Tibial nerve (tissue), 4 donors: ENCODE results near the gene JARID2. TPM values are rescaled to one million over a fixed set of nuclear protein-coding genes. Genes with fewer than 3 reads are reported as not detected.

Source experiments
- DNase-seq, 2 donors: peaks; one replicate each; pipeline ENCODE4 v3.0.0-alpha.2; 2019; ENCODE audit warnings: low spot score in 2 of 2
- H3K27ac ChIP-seq, 4 donors: fragments of 200-600 bp; sonication (generic) in 3 of 4; one replicate each; pipeline ENCODE4 v1.5.1; 2017 to 2019; ENCODE audit warnings: mild to moderate bottlenecking in 1 of 4
- H3K27me3 ChIP-seq, 2 donors: fragments of 200-600 bp; sonication (generic) in 1 of 2; one replicate each; pipeline versions ENCODE4 v1.5.1 to v1.6.0; 2017 to 2019
- H3K36me3 ChIP-seq, 3 donors: fragments of 200-600 bp; sonication (generic); one replicate each; pipeline ENCODE4 v1.5.1; 2018 to 2019
- H3K4me1 ChIP-seq, 4 donors: fragments of 200-600 bp; sonication (generic) in 3 of 4; one replicate each; pipeline ENCODE4 v1.5.1; 2017 to 2019
- H3K4me3 ChIP-seq, 4 donors: fragments of 200-600 bp; sonication (generic) in 3 of 4; one replicate each; pipeline ENCODE4 v1.5.1; 2017 to 2019; ENCODE audit warnings: mild to moderate bottlenecking in 1 of 4, moderate library complexity in 1 of 4
- H3K9me3 ChIP-seq, 4 donors: fragments of 200-600 bp; sonication (generic) in 3 of 4; one replicate each; pipeline ENCODE4 v1.5.1; 2017 to 2019
- CTCF ChIP-seq, 5 experiments: fragments of 200-600 bp in 3 of 5; fragments of 450-650 bp in 2 of 5; sonication (generic) in 3 of 5; IDR thresholded peaks; one replicate each; pipeline ENCODE4 v1.5.1; 2016 to 2019; ENCODE audit warnings: antibody characterized with exemption in 5 of 5, mild to moderate bottlenecking in 3 of 5, moderate library complexity in 2 of 5
- EP300 ChIP-seq, 2 donors: sonication (generic); formaldehyde crosslinking; IDR thresholded peaks; one replicate each; pipeline ENCODE4 v1.6.1; 2017; ENCODE audit warnings: antibody characterized with exemption in 2 of 2, mild to moderate bottlenecking in 1 of 2
- POLR2A ChIP-seq, 2 donors: fragments of 450-650 bp; IDR thresholded peaks; one replicate each; pipeline ENCODE4 v1.6.1; 2017; ENCODE audit warnings: antibody characterized with exemption in 2 of 2, mild to moderate bottlenecking in 2 of 2, moderate library complexity in 2 of 2
- WGBS, 2 donors: methylation state at CpG; one replicate each; pipeline ENCODE4 v1.1.5; 2018; 5-methylcytosine and 5-hydroxymethylcytosine counted together
- total RNA-seq, 4 donors: library from RNA; depleted of rRNA; stranded (reverse); fragments of >200 nt; gene quantifications; one replicate each; pipeline ENCODE4 v1.1.0, GENCODE V29; 2016

JARID2 gene
- total RNA-seq, 4 donors from 2014 or later, result 9.0 to 26.1 (median 9.8) TPM

GRCh38 chr6:15513131-15513771 lies 267.4 kb downstream of the JARID2 start:
- no peaks in the 10 kb centered on the region for H3K9me3 ChIP-seq
- DNase-seq, result no peak
- H3K36me3 ChIP-seq, result peaks cover 0 to 90% (median 0%) of the 10 kb centered on the region in 3 donors
- TF ChIP-seq EP300 (IDR thresholded peaks at IDR 0.05) (no peak), POLR2A (IDR thresholded peaks at IDR 0.05) (no peak), CTCF (IDR thresholded peaks at IDR 0.05) (no peak)
- no peaks in the 10 kb centered on the region for H3K4me1 ChIP-seq
- H3K4me3 ChIP-seq, result no peak overlapping the region
- H3K27ac ChIP-seq, result no peak overlapping the region
- 87 to 93% methylated on average over 22 to 31 of the region's 34 CpGs for WGBS, 2 donors
- H3K27me3 ChIP-seq, result no peaks in the 10 kb centered on the region

DNA sequence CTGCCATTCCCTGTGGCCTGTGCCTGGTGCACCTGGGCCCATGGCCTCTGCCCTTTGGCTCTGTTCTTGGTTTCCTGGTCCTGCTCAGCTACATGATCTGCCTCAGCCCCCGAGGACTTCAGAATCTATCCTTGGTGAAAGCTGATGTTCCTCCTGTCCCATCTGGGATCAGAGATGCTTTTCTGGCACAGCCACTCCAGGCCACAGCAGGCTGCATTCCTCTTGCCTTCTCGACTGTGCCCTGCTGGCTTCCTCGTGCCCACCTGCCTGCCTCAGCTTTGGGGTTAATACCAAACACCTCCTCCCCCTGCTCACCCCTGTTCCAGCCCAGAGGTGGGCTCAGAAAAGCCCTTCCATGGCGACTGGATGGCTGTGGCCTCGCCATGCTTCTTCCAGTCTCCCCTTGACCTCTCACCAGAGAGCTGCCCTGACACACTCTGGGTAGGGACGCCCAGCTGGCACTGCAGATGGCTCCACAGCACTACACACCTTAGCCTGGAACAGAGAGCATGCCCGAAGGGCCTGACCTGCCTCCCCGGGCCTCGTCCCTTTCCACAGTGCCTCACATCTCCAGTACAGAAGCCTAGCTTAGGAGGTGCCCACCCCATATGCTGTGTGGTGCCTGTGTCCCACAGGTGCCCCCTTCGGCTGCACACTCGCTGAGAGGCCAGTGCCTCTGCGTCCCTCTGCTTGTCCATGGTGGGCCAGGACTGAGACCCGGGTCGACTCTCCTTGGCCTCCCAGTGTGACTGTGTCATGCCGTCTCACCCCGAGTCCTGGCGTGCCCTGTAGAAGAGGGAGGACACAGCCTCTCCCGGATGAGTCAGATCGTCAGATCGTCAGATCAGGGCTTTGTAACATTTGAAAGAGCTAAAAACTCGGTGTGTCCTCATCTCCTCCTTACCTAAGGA lies 268.2 kb downstream of the JARID2 start:
- H3K36me3 ChIP-seq, result peaks cover 0 to 91% (median 0%) of the 10 kb centered on the region in 3 donors
- 87 to 90% methylated on average over 19 to 20 of the region's 21 CpGs for WGBS, 2 donors

DNA sequence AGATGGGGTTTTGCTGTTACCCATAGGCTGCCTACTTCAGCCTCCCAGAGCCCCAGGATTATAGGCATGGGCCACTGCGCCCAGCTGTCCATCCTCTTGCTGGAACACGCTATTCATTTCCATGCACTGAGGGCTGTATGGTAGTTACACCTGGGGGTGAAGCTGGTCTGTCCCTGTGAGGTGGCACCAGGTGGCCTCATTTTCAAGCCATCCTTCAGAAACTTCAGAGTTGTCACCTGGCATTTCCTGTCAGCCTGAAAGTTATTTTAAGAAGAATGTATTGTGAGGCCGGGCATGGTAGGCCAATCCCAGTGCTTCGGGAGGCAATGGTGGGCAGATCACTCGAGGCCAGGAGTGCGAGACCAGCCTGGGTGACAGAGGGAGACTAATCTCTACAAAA lies 269.4 kb downstream of the JARID2 start:
- no peak for TF ChIP-seq CTCF (IDR thresholded peaks at IDR 0.05)
- TF ChIP-seq POLR2A (IDR thresholded peaks at IDR 0.05), result no peak
- TF ChIP-seq EP300 (IDR thresholded peaks at IDR 0.05), result no peak
- Histone ChIP-seq H3K27me3 (no peaks in the 10 kb centered on the region), H3K27ac (no peak overlapping the region), H3K4me3 (no peak overlapping the region), H3K4me1 (no peaks in the 10 kb centered on the region), H3K9me3 (no peaks in the 10 kb centered on the region), H3K36me3 (peaks cover 0 to 91% (median 0%) of the 10 kb centered on the region in 3 donors)
- WGBS, 2 donors, result 96 to 97% methylated on average over 6 of the region's 6 CpGs
- DNase-seq, result no peak

More for the DNA sequence above, 268.2 kb downstream of the JARID2 start:
- Histone ChIP-seq H3K4me3 (no peak overlapping the region), H3K9me3 (no peaks in the 10 kb centered on the region), H3K27me3 (no peaks in the 10 kb centered on the region), H3K27ac (no peak overlapping the region), H3K4me1 (no peaks in the 10 kb centered on the region)
- TF ChIP-seq EP300 (IDR thresholded peaks at IDR 0.05) (no peak), CTCF (IDR thresholded peaks at IDR 0.05) (no peak), POLR2A (IDR thresholded peaks at IDR 0.05) (no peak)
- no peak for DNase-seq

GRCh38 chr6:15515660-15516375 lies 269.9 kb downstream of the JARID2 start:
- no peaks in the 10 kb centered on the region for H3K27me3 ChIP-seq
- TF ChIP-seq POLR2A (IDR thresholded peaks at IDR 0.05) (no peak), CTCF (IDR thresholded peaks at IDR 0.05) (no peak), EP300 (IDR thresholded peaks at IDR 0.05) (no peak)
- H3K4me3 ChIP-seq, result no peak overlapping the region
- DNase-seq, result no peak
- no peak overlapping the region for H3K27ac ChIP-seq
- H3K4me1 ChIP-seq, result no peaks in the 10 kb centered on the region
- H3K36me3 ChIP-seq, result peaks cover 0 to 91% (median 0%) of the 10 kb centered on the region in 3 donors
- WGBS, 2 donors, result 79 to 82% methylated on average over 18 of the region's 18 CpGs
- H3K9me3 ChIP-seq, result no peaks in the 10 kb centered on the region
